ENCODE data around the gene ZNF276.

The ZNF276 gene

DNA sequence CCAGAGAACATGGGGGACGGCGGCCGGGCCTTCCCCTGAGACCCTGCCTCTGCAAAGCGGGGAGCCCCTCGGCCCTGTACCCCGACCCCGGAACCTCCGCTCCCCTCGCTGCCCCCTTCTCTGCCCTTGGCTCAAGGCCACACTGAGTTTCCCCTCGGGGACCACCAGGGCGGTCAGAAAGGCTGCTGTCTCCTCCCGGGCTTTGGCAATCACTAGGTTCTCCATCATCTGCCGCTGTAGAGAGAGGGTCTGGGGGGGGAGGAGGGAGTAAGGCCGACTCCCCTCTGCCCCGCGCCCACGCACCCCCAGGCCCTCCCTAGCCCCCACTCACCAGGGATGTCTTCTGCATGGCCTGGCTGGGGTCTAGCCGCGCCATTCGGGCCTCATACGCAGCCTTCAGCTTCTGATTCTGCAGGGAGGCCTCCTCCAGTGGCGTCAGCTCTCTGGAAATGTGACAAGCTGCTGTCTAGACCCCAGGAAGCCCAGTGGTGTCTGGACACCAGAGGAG is 9.0 kb upstream of the ZNF276 start:
- DNase-seq: no peak

DNA sequence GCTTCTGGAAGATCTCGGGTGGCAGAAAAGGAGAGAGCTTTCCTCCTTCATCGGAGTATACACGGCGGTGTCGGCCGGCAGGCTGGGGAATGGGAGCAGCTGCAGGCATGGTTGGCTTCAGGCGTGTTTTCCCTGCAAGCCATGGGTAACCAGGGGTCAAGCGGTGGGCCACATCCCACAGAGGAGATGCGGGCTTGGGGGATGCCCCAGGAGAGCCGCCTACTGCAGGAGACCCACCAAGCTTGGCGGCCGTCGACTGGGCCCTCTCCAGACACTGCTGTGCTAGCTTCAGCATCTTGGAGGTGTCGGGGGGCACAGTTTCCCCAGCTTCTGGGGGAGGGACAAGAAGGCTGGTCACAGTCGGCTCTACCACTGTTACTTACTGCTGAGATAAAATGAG is 4.8 kb upstream of the ZNF276 start:
- DNase-seq: no peak

DNA sequence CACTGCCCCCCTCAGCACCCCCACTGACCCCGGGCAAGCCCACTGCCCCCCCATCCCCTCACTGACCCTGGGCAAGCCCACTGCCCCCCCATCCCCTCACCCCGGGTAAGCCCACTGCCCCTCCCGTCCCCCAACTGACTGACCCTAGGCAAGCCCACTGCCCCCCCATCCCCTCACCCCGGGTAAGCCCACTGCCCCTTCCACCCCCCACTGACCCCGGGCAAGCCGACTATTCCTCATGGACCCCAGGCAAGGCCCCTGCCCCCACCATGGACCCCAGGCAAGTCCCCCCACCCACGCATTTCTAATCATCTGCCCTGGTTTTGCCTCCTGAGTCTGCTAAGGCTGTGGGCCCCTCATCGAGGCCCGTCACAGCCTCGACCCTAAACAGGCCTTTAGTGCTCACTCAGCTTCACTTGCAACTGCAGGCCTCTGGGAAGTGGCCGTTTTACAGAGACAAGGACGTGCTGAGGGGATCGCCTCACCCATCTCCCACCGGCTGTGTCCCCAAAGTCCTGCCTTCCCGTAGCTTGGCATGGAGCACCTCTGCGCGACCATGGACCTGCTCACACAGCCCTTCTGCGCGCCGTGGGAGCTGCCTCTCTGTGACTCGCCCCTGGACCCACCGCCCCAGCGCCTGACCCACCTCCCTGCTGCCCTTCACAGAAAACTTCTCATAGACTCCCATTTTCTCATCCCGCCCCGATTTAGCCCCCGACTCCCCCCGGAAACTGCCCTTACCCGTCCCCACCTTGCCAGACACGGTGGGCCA is 4.2 kb upstream of the ZNF276 start:
- DNase-seq: no peak

DNA sequence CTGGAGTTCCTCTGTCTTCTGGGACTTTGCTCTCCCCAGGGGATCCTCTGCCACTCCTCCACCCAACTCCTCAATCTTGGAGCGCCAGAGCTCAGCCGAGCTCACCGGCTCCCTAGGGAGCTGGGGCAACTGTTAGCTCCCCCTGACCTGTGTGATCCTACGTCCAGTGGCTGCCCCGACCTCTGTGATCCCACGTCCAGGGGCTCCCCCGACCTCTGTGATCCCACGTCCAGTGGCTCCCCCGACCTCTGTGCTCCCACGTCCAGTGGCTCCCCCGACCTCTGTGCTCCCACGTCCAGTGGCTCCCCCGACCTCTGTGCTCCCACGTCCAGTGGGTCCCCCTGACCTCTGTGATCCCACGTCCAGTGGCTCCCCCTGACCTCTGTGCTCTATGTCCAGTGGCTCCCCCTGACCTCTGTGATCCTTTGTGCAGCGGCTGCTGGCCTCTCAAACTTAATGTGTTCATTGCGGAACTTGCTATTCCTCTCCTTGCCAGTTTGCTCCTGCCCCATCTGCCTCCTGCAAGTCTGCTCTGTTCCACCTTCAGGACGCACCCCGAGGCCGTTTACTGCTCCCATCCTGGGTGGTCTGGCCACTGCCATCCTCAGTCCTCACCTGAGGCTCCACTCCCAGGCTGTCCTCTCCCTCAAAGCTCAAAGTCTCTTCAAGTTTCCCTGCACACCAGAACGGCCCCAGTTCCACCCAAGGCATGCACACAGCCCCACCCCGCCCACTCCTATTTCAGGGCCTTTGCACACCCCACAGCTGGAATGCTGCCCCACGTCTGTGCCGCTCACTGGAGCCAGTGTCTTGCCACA is 3.4 kb upstream of the ZNF276 start:
- DNase-seq: no peak

DNA sequence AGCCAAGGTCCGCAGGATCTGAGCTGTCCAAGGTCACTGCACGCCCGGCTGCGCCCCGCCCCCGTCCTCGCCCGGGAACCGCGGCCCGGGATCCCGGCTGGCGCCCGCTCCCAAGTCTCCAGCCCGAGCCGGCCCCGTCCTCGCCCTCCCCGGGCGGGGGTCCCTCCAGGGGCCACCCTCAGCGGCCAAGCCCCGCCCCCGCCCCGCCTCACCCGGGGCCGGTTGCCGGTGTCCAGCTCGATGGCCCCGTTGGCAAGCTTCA is 855 bp upstream of the ZNF276 start:
- no peak for DNase-seq

DNA sequence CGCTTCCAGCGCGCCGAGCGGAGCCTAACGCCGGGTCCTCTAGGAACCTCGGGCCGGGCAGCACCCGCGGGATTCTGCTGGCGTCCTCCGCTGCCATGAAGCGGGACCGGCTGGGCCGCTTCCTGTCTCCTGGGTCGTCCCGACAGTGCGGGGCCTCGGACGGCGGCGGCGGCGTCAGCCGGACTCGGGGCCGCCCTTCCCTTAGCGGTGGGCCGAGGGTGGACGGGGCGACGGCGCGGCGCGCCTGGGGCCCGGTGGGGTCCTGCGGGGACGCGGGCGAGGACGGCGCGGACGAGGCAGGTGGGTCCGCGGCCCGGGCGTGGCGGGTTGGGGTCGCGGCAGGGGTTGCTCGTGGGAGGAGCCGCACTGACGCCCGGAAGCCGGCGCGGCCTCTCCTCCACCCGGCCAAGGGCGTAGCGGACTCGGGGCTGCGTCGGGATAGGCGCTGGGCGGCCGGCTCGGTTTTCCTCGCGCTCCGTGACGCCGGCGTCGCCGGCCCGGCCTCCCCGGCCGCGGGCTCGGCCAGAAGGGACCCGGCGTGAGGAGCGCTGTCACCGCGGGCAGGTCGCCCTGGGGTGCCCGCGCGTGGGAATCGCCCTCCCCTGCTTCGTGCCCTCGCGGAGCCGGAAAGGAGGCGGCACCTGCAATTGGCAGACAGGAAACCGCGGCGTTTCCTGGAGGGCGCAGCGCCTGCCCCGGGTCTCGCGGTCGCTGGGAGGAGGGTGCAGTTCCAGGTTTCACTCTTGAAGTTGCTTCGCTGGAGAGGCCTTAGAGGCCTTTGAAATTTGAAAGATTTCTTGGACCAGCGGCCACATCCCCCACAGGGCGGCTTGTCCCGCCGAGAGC is 432 bp downstream of the ZNF276 start:
- peak; percentile 85 for DNase-seq

DNA sequence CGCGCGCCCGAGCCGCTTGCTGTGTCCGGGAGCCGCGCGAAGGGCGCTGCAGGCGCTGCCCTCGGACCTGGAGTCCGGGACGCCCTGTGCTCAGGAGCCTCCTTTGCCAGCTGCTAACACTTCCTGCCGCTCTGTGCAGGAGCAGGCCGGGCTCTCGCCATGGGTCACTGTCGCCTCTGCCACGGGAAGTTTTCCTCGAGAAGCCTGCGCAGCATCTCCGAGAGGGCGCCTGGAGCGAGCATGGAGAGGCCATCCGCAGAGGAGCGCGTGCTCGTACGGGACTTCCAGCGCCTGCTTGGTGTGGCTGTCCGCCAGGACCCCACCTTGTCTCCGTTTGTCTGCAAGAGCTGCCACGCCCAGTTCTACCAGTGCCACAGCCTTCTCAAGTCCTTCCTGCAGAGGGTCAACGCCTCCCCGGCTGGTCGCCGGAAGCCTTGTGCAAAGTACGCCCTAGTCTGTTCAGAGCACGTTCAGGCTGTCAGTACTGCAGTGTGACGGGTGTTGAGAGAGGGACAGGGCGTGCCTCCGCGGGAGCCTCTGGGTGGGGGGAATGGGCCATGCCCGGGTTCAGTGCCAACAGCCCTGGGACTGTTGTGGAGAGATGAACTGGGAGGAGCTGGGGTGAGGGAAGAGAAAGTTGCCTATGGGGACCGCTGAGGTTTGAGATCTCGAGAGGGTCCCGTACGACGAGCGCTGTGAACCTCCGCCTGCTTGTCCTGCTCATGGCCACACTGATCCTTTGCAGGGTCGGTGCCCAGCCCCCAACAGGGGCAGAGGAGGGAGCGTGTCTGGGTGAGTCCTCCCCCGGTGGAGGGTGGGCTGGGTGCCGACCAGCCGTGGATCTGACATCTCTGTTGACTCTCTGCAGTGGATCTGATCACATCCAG is 1.3 kb downstream of the ZNF276 start:
- DNase-seq: no peak

DNA sequence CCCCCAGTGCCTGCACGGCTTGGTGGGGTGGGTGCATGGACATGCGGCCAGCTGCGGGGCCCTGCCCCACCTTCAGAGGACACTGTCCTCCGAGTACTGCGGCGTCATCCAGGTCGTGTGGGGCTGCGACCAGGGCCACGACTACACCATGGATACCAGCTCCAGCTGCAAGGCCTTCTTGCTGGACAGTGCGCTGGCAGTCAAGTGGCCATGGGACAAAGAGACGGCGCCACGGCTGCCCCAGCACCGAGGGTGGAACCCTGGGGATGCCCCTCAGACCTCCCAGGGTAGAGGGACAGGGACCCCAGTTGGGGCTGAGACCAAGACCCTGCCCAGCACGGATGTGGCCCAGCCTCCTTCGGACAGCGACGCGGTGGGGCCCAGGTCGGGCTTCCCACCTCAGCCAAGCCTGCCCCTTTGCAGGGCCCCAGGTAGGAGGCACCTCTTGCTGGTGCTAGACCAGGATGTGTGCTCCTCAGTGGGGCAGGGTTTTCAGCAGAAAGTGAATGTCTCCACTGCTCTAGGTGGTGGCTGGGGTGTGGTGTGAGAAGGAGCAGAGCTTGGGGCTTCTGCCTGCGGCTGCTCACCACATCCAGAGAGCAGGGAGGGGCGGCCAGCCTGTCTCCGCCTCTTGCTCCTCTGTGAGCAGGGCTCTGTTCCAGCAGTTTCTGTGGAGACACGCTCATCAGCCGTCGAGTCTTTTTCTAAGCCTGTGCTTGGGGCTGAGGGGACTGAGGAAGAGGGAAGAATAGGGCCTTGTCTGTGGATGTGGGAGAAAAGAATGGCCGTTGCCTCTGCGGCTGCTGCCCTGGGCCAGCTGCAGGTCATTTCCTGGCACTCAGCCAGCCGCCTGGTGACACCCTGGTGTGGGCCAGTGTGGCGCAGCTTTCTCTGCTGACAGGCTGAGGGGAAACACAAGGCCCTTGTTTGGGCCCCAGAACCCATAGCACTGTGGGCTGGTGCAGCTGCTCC is 2.2 kb downstream of the ZNF276 start:
- DNase-seq: no peak

DNA sequence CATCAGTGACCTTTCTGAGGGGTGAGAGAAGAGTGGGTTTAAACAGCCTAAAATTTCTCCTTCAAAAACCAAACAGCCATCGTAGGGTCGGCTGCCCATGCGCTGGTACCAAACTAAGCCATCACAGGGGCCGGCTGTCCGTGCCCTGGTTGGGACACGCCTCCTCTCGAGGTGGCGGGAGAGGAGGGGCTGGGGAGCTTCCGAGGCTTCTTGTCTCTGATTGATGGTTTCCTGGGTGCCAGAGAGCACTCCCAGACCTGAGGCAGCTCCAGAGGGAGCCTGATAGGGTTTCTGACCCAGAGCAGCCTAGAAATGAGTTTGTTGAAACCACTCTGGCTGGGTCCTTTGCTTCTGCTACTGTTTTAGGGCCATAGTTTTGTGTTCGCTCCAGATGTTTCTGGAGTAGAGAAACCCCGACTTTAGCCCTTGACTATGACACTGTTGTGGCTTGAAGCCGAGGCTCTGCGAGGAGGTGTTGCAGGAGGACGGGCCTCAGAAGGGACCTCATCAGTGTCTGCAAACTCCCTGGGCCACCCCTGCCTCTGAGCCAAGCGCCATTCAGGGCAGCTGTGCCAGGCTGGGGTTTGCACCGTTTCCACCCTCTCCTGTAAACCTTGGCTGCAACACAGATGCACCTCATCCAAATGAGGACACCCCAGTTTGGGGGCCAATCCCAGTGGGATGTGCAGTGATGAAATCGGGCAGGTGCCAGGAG is 6.2 kb downstream of the ZNF276 start:
- no peak for DNase-seq

DNA sequence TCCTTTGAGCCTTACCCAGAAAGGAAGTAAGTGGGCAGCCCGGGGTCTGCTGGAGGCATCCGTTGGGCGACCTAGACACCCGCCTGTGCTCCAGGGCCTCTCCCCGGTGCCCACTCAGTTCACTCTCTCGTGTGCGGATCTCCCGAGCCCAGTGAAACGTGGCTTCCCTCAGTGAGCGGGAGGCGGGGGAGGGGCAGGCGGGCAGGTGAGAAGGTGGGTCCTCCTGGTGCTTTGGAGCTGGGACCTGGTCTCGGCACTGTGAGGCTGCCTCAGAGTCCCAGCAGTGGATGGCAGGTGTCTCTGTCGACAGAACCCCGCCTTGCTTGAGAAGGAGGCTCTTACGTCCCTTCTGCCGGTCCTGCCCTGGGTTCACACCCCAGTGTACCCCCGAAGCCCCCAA is 8.0 kb downstream of the ZNF276 start:
- no peak for DNase-seq

DNA sequence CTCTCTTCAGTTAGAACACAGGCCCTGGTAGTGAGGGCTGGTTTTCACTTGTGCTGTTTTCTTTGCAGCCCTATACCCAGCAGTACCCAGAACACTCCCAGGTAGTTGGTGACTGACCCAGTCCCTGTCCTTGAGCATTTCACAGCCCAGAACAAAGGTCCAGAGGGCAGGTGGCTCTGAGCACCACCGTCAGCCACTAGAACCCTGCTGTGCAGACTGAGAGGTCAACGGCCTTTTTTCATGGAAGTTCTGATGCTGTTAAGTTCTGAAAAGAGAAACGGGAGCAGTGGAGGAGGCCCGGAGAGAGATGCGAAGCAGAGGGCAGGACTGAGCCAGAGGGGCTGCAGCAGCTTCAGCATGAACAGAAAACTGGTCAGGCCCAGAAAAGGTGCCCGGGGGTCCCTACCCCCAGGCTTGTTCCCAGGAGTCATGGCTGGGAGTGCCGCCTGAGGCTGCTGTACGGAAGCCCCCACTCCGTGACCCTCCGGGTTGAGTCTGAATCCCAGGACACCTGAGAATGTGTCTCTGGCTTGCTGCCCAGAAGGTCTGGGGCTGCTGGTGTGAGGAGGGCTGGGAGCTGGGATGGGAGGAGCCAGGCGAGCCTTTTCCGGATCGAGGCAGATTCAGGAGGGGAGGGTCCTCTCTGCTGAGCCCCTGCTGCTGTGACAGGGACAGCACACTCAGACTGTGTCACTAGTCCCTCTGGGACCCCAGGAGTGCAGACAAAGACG is 8.7 kb downstream of the ZNF276 start:
- DNase-seq: no peak

DNA sequence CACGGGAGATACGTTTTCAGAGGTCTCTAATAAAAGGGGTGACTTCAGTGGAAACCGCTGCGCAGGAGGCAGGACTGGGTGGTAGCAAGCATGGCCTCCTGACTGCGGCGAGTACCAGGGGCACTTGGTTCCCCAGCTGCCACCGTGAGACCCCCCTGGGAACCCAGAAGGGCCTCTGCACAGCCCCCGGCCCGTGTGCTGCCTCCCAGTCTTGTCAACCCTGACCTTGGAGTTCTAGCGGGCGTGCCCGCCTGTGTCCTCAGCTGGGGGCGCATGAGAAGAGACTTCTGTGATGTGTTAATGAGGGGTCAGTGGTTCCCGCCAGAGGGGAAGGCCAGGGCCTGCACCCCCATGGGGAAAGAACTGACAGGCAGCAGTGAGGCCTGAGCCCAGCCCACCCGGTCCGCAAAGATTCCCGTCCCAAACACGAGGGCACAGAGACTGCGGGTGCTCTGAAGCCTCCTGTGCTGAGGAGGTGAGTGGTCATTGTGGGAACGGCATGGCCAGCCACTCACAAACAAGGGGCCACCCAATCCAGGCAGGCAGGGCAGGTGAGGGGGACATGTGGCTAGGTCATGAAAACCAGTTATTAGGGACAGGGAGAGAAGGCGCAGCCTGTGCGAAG is 9.4 kb downstream of the ZNF276 start:
- no peak for DNase-seq

DNA sequence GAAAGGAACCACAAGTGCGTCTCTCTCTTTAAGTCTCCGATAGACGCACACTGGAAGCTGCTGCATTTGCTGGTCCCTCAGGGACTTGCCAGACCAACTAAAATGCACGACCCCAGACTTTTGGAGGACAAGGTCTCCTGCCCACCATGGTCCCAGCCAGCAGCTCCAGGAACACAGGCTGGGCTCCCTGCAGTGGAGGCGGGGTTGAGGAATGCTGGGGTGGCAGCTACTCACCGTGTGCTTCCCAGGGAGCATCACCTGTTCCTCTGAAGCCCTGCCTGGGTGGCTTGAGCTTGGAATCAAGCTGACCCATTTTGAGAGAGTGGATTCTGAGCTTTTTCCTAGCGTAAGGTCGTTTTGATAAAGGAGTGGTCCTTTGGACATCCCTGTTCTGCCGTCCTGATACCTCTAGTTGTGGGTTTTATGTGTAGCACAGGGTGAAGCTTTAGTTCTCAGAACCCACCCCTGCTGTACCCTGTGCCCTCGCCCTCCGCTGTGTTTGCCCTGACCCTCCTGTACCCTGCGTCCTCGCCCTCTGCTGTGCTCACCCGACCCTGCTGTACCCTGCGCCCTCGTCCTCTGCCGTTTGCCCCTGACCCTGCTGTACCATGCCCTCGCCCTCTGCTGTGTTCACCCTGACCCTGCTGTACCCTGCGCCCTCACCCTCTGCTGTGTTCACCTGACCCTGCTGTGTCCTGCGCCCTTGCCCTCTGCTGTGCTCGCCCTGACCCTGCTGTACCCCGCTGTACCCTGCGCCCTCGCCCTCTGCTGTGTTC is 11.0 kb downstream of the ZNF276 start:
- DNase-seq: no peak

DNA sequence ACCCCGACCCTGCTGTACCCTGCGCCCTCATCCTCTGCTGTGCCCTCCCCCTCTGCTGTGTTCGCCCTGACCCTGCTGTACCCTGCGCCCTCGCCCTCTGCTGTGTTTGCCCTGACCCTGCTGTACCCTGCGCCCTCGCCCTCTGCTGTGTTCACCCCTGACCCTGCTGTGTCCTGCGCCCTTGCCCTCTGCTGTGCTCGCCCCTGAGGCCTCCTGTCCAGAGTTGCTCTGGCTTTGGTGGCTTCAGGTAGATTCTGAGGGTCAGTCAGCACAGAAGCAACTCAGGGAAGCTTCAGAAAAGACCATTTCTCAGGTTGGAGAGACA is 11.5 kb downstream of the ZNF276 start:
- no peak for DNase-seq

DNA sequence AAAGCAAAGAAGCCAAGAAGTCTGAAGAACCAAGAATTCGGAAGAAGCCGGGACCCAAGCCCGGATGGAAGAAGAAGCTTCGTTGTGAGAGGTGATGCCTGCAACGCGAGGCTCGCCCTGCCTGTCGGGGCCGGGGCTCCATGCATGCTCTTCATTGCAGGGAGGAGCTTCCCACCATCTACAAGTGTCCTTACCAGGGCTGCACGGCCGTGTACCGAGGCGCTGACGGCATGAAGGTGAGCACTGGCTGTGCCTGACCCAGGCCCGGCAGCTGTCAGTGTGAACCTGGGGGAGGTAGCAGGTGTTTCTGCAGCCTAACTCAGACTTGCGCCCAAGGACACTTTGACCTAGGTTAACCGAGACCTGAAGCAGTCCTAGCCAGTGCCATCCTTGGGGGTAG is 12.0 kb downstream of the ZNF276 start:
- DNase-seq: no peak

DNA sequence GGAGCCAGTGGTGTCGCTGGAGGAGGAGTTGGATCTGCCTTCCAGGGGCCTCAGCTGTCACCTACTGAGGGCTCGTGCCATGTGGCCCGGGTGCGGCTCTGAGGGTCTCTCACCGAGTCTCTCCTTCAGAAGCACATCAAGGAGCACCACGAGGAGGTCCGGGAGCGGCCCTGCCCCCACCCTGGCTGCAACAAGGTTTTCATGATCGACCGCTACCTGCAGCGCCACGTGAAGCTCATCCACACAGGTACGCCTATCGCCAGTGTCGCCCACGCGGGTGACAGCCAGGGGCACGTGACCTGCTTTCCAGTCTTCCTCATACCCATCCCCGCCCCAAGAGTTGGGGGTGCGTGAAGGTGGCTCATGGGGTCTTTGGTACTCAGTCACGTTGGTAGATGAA is 12.5 kb downstream of the ZNF276 start:
- DNase-seq: no peak

DNA sequence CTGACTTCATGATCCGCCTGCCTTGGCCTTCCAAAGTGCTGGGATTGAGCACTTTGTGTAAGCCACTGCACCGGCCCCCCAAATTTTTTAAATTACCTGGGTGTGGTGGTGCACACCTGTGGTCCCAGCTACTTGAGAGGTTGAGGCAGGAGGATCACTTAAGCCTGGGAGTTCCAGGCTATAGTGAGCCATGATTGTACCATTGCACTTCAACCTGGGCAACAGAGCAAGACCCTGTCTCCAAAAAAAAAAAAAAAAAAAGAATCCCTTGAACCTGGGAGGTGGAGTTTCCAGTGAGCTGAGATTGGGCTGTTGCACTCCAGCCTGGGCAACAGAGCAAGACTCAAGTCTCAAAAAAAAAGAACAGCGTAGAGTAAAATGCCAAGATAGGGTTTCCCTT is 15.2 kb downstream of the ZNF276 start:
- DNase-seq: no peak

DNA sequence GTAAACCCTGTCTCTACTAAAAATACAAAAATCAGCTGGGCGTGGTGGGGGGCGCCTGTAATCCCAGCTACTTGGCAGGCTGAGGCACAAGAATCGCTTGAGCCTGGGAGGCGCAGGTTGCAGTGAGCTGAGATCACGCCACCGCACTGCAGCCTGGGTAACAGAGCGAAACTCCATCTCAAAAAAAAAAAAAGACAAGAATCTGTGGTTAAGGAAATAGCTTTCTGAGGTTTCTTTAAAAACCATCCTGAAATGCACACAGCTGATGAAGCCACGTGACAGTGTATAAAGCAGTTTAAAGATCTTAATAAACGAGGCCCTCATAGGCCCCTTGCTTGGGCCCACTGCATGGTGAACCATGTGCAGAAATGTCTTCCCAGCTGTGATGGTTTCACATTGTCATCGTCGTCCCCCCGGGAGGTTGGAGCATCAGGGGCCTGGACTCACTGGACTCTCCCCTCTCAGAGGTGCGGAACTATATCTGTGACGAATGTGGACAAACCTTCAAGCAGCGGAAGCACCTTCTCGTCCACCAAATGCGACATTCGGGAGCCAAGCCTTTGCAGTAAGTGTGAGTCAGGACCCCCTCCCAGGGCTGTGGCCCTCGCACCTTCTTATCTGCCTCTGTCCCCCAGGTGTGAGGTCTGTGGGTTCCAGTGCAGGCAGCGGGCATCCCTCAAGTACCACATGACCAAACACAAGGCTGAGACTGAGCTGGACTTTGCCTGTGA is 16.2 kb downstream of the ZNF276 start:
- no peak for DNase-seq
